Inflammatory macrophage treated with lipopolysaccharide for 1 hour (primary cell): Measurements from ENCODE around the gene BANF2.

Experiments
- DNase-seq, 2 donors: peaks; one replicate each; pipeline ENCODE4 v3.0.0-alpha.2; 2020 to 2022

The BANF2 gene

GRCh38 chr20:17664025-17664633 is 35.6 kb upstream of the BANF2 start:
- no peak for DNase-seq

GRCh38 chr20:17665756-17666155 is 34.0 kb upstream of the BANF2 start:
- DNase-seq: no peak

GRCh38 chr20:17666481-17666880 is 33.3 kb upstream of the BANF2 start:
- no peak for DNase-seq

- no peak for DNase-seq
Measured at GRCh38 chr20:17667445-17667844, 32.3 kb upstream of the BANF2 start.

- no peak for DNase-seq
Measured at GRCh38 chr20:17668432-17668831, 31.3 kb upstream of the BANF2 start.

- DNase-seq: no peak
Measured at GRCh38 chr20:17669306-17669931, 30.3 kb upstream of the BANF2 start.

GRCh38 chr20:17671011-17671410 is 28.8 kb upstream of the BANF2 start:
- DNase-seq: peak; percentile 36 to 40

- DNase-seq: no peak
Measured at GRCh38 chr20:17671565-17671964, 28.2 kb upstream of the BANF2 start.

- DNase-seq: peak; percentile 28 to 64
Measured at GRCh38 chr20:17673084-17673483, 26.7 kb upstream of the BANF2 start.

GRCh38 chr20:17674722-17675518 is 24.8 kb upstream of the BANF2 start:
- DNase-seq: no peak

GRCh38 chr20:17675519-17676377 is 24.0 kb upstream of the BANF2 start:
- DNase-seq: no peak

- no peak for DNase-seq
Measured at GRCh38 chr20:17676378-17676759, 23.4 kb upstream of the BANF2 start.

GRCh38 chr20:17676942-17677341 is 22.8 kb upstream of the BANF2 start:
- no peak for DNase-seq

- DNase-seq: no peak
Measured at GRCh38 chr20:17678295-17678694, 21.5 kb upstream of the BANF2 start.

GRCh38 chr20:17678886-17679285 is 20.9 kb upstream of the BANF2 start:
- no peak for DNase-seq

GRCh38 chr20:17679941-17680835 is 19.6 kb upstream of the BANF2 start:
- DNase-seq: peak; percentile 84 to 91

- peak; percentile 72 to 83 for DNase-seq
Measured at GRCh38 chr20:17680836-17681725, 18.7 kb upstream of the BANF2 start.

- no peak for DNase-seq
Measured at GRCh38 chr20:17681726-17682102, 18.1 kb upstream of the BANF2 start.

GRCh38 chr20:17682103-17682888 is 17.5 kb upstream of the BANF2 start, which contains the start of gene RRBP1:
Gene RRBP1, minus strand, starts transcription at chr20:17682242. Its CDS starts 21,735 bp downstream, at chr20:17660507.
- peak; percentile 95 to 98 for DNase-seq

GRCh38 chr20:17682889-17683198 is 16.9 kb upstream of the BANF2 start:
- DNase-seq: no peak
